Germinal center (tissue), 1 donor: Measurements from ENCODE around the gene RAB10.
"Not testable (repeated sequence)": the region's sequence is repeated elsewhere in the genome, so short reads cannot be mapped to it uniquely, and the experiment has no call there.

Experiments
- DNase-seq: peaks from one replicate; pipeline ENCODE4 v3.0.0; 2012; ENCODE audit warnings: mixed read lengths, low spot score

The RAB10 gene

DNA sequence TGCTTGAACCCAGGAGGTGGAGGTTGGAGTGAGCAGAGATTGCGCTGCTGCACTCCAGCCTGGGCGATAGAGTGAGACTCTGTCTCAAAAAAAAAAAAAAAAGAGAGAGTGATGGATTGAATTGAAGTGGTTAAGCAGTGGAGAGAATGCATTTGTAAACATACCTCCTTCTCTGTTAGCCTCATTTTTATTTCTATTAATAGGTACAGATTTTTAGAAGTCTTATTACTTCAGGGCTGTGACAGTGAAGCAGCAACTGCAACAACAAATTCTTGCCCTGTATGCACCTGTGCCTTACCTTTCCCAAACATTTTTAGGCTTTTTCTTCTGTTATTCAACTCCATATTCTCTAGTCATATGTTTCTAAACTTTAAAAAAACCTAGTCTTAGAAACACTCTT, 55.5 kb downstream of the RAB10 start:
- no peak for DNase-seq

DNA sequence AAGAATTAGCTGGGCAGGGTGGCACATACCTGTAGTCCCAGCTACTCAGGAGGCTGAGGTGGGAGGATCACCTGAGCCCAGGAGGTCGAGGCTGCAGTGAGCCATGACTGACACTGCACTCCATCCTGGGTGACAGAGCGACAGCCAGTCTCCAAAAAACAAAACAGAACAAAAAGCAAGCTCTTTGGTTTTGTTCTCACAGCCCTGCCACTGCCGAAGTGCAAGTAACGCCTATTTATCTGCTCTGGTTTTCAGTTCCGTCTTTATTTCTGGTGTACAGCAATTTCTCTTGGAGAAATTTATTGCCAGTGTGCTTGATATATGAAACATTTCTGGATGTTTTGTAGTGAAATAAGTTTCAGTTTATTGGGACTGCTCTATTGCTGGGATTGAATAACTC, 61.9 kb downstream of the RAB10 start:
- DNase-seq: no peak

DNA sequence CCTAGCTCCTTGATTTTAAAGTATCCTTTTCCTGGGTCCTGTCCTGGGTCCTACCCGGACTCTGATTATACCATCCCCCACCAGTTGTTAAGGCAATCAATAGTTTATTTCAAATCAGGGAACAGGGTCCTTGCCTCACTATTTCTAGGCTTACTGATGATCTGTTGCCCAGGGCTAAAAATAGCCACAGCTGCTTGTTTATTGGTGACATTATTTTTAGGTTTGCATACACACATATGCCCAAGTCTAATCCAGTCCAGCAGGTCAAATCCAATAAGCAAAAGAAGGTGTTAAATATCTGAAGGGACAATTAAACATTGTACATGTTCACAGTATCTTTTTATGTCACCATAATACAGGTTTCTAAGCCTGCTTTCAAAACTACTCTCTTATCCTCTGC, 66.0 kb downstream of the RAB10 start:
- DNase-seq: no peak

DNA sequence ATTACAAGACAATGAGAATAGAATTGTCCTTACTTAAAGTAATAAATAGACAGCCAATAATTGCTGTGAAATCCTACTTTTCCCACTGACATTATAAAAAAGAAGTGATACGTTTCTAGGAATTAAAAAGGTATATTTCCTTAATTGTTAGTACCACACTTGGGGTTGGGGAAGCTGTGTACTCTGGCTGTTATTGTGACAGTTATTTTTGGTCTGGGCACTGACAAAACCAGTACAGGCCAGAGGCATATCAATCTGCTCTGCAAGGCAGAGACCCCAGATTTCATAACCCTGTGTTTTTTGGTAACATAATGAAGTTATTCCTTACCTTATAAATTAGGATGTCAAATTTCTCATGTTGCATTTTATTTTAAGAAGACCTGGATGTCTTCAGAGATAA, 66.5 kb downstream of the RAB10 start:
- DNase-seq: no peak

DNA sequence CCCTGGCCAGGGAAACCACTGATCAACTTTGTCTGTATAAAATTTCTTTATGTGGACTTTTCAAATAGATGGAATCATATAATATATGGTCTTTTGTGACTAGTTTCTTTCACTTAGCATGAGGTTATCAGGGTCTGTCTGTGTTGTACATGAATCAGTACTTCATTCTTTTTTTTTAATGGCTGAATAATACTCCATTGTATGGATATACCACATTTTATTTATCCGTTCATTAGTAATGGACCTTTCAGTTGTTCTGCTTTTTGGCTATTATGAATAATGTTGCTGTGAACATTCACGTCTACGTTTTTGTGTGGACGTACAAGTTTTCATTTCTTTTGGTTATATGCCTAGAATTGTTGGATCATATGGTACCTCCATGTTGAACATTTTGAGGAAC, 69.9 kb downstream of the RAB10 start:
- DNase-seq: no peak

DNA sequence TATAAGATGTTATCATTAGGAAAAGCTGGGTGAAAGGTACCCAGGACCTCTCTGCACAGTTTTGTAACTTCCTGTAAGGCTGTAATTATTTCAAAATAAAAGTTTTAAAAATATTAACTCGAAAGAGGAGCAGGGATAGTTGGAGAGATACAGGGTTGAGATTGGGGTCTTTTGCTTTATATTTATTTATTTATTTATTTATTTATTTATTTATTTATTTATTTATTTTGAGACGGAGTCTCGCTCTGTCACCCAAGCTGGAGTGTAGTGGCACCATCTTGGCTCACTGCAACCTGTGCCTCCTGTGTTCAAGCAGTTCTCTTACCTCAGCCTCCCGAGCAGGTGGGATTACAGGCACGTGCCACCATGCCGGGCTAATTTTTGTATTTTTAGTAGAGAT, 74.8 kb downstream of the RAB10 start:
- DNase-seq: not testable (repeated sequence)

DNA sequence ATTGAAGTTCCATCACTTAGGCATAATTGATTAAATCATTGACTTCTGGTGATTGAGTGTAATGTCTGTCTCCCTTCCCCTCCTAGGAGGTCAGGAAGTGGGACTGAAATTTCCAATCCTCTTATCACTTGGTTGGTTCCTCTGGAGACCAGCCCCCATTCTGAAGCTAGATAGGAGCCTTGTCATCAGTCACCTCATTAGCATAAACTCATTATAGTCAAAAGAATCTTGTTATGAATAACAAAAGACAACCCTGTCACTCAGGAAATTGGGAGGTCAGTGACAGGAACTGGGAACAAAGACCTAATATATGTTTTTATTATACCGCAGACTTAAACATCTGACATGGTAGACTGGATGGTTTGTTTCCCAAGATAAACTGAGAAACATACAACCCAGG, 78.3 kb downstream of the RAB10 start:
- no peak for DNase-seq

DNA sequence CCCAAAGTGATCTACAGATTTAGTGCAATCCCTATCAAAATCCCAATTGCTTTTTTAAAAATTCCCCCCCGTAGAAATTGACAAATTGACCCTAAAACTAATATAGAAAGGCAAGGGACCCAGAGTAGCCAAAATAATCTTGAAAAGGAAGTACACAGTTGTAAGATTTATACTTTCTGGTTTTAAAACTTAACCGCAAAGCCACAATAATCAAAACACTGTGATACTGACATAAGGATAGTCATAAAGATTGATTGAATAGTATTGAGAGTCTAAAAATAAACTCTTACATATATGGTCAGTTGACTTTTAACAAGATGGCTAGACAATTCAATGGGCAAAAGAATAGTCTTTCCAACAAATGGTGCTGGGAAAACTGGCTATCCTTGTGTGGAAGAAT, 80.3 kb downstream of the RAB10 start:
- no peak for DNase-seq

DNA sequence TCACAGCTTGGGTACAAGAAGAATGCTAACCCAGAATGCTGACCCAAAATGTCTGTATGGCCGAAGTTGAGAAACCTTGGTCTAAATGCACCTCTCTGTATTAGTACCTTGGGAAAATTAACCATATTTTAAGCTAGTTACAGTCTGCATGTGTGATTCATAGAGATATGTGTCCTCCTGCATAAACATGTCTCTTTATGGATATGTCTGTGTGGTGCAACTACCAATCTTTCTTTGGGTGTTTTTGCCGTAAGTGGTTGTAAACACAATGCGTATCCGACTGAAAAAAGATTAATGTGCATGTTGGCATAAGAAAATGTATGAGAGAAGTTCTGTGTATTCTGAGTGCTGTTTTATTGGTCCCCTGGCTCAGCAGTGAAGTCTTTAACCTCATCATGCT, 84.8 kb downstream of the RAB10 start:
- DNase-seq: no peak

DNA sequence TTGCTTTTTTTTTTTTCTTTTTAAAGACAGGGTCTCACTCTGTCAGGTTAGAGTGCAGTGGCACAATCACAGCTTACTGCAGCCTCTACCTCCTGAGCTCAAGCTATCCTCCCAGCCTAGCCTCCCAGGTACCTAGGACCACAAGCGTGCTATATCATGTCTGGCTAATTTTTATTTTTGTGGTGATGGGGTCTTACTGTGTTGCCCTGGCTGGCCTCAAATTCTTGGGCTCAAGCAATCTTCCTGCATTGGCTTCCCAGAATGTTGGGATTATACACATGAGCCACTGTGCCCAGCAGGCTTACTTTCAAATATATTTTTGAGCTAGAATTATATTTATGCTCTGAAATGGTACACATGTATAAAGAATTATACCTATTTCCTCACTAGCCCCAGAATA, 85.6 kb downstream of the RAB10 start:
- DNase-seq: no peak

DNA sequence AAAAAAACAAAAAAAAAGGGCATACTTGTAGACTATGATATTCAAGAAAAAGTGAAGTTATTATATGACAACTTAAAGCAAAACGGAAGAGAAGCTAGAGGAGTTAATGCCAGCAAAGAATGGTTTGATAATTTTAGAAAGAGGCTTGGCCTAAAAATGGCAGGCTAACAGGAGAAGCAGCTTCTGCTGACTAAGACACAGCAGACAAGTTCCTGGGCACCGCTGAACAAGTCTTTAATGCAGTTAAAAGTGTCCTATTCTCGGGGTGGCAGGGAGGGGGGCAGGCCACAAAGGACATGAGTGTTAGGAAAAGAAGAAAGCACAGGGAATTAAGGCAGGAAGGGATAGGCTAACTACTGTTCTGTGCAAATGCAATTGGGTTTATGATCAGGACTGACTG, 88.7 kb downstream of the RAB10 start:
- DNase-seq: no peak

DNA sequence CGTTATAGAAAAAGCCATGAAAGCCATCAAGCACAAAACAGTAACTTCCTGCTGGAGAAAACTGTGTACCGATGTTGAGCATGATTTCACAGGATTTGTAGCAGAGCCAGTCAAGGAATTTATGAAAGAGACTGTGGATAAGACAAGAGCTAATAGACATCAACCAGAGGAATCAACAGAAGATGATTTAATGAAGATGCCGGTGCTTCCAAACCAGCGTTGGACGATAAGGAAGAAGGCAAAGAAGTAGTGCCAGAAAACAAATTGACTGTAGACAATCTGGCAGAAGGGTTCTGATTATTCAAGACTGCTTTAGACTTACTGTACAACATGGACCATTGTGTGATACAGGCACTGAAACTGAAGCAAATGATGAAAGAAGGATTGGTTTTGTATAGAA, 89.5 kb downstream of the RAB10 start:
- no peak for DNase-seq

DNA sequence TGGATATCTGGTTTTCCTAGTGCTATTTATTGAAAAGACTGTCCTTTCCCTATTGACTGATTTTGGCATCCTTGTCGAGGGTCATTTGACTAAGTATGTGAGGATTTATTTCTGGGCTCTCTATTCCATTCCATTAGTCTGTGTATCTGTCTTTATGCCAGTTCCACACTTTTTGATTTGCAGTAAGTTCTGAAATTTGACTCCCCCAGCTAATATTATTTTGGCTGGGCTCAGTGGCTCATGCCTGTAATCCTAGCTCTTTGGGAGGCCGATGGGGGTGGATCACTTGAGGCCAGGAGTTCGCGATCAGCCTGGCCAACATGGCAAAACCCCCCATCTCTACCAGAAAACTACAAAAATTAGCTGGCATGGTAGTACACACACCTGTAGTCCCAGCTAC, 92.2 kb downstream of the RAB10 start:
- no peak for DNase-seq

DNA sequence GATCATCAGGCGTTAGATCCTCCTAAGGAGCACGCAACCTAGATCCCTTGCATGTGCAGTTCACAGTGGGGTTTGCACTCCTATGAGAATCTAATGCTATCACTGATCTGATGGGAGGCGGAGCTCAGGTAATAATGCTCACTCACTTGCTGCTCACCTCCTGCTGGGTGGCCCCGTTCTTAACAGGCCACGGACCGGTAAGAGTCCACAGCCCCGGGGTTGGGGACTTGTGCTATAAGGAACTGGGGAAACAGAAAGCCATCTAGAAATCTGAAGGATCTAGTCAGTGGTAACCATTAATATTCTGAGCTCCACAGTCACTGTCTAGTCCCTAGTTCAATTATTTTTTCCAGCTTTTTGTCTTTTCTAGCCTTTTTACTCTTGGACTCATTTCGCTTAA, 94.3 kb downstream of the RAB10 start:
- no peak for DNase-seq

DNA sequence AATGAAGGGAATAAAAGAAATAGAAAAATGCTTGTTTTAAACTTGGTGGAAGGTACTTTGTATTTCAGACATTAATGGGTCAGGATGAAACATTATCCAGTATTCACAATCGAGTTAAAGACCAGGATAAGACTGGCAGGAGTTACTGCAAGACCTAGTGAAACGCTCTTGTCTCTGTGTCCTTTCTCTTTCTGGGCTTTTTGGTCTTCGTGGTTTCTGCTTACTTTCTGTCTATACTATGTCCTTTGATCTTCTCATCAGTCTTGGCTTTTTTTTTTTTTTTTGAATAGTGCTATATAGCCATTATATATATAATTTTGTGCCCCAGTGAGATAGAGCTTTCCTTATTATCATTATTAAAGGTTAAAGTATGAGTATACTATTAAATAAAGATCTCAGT, 96.9 kb downstream of the RAB10 start:
- DNase-seq: no peak

DNA sequence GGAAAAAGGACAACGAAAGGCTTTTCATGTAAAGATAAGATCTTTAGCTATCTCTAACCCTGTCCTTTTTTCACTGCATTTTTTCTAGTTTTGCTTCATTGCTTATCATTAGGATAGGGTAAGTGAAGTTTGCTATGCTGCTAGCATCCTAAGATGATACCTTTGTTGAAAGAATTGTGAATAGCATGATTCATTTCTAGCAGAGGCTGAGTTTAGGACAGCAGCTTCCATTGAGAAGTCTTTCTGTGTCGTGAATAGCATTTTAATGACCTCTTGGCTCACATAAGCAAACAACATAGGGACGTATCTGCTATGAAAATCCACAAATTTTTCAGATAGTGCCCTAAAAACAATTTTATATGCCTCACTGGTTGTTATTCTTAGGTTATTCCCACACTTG, 102.6 kb downstream of the RAB10 start:
- no peak for DNase-seq

DNA sequence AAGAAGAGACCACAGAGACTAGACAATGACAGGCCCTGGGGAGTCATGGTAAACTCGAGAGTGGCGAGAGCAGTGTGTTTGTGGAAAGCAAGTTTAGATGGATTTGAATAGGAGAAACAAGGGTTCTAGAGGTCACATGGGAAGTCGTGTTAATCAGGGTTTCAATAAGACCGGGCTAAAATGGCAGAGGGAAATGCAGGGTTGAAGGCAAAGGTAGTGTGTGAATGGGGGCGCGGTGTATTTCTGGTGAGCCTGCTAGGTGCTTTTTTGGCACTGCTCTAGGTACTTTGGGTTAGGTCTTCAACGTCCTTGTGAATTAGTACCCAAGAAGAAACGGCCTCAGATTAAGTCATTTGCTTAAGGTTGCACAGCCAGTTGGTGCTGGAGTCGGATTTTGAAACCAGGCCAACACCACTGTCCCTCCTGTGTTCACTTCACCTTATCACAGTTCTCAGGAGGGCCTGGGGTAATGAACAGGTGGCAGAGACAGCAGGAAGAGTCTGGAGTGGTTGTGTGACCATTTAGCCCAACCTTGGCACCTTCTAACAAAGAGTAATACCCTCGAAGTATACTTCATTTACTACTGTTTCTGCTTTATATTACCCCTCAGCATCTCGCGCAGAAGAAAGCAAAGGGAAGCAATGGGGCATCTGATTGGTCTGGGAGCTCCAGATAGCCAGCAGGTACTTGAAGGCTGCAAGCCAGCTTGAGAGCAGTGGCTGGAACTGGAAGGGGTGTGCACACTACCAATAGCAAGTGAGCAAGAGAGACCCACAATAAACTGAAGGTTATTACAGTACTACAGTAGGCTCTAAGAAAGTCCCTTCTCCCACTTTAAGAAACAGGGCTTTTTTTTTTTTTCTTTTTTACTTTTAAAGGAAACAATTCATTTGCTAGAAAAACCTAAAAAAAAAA, 105.6 kb downstream of the RAB10 start:
- DNase-seq: no peak

DNA sequence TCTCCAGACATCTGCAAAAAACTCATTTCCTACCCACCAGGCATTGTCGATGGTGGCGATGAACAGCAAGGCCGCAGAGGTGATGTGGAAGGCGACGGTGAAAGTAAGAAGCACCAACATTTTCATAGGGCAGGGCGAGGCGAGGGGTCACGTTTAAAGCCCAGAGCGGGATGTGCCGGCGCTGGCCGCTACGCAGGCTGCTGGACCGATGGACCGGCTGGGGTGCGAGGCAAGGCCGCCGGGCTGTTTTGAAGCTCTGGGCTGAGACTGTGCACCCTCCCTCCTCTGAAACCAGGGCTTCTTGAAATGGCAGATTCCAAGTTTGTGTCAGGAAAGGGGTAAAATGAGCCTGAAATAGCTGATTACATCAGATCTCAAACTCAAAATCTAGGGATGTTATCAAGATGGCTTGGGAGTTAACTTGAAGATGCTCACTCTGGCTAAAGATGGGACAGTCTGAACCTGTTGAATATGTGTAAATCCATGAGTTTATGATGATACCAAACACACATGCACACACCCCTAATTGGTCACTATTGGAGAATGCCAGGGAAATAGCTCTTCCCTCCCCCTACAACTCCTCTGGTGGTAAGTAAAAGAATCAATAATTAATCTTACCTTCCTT, 107.4 kb downstream of the RAB10 start:
- DNase-seq: no peak

DNA sequence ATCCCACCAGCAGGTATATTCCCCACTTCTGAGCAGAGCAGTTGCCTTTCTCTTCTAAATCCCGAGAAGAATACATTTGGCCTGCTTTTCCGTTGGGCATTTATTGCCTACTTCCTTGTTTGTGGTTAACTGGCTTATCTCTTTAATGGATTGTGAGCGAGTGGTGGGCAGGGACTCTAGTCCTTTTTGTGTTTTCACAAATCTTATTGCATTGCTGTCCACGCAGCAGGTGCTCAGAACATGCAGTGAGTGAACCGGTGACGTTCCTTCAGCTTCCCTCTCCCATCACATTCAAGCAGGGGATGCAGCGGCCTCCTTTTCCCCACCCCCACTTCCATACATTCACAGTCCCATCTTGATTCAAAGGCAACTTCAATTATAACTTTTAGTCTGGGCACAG, 110.1 kb downstream of the RAB10 start:
- DNase-seq: no peak

DNA sequence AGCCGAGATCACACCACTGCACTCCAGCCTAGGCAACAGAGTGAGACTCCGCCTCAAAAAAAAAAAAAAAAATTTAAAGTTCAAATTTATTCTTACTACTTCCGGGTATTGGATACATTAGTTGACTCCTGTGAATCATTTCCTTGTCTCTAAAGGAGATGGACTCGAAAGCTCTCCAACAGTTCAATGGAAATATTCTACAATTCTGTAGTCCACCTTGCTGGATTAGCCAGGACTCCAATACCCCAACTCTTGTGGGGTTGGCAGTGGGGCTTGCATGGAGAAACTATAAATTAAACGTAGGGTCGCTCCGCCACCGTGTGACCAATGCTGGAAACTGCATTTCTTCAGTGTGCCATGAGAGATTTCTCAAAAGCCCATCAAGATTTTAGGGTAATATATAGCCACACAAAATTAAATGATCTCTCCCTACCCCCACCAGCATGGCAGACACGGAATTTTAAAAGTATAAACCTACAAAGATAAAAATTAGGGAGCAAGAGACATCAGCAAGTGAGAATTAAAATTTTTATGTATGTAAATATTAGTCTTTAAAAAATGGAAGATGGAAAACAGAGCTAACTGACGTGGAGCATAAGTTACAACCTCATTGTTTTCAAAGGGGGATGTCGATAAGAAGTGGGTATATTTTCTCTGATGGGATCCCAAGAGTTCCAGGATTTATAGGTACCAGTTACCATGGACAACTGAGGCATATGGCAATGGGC, 111.2 kb downstream of the RAB10 start:
- DNase-seq: peak; percentile 64

DNA sequence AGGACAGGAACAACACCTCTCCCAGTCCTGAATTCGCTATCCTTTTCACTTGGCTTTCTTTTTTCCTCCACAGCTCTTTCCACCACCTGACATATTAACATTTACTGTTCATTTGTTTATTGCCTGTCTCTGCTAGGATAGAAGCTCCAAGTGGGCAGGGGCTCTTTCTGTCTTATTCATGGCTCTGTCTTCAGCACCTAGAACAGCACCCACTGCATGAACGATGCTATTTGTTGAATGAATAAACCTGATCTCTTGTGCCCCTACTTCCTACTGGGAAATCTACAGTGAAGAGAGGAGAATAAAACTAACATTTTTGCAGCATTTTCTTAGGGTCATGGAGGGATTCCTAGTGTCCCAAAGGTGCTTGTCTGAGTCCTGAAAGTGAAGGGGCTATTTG, 114.6 kb downstream of the RAB10 start:
- no peak for DNase-seq

DNA sequence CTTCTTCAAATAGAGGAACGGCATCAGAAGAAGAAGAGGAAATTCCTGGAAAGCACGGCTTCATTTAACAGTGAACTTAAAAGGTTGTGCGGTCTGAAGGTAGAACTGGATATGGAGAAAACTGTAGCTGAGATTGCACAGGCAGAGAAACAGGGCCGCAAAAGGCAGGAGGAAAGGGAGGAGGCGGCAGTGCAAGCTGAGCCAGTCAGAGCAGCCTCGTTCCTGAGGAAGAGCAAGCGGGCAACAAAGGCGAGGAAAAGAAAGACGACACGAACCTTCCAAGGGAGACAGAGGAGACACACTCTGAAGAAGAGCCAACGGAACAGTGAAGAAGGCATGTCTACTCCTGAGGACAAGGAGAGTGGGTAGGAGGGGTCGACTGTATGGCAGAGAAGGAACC, 116.4 kb downstream of the RAB10 start:
- no peak for DNase-seq

DNA sequence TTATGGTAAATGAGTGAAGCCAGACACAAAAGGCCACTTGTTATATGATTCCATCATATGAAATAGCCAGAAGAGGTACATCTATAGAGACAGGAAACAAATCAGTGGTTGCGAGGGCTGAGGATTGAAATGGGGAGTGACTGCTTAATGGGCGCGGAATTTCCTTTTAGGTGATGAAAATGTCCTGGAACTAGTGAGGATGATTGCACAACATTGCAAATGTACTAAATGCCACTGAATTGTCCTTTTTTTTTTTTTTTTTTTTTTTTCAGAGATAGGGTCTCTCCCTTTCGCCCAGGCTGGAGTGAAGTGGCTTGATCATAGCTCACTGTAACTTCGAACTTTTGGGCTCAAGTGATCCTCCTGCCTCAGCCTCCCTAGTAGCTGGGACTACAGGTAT, 123.7 kb downstream of the RAB10 start:
- DNase-seq: no peak
